ENCODE results near the gene KCTD21. TPM values are rescaled to one million over a fixed set of nuclear protein-coding genes. Genes with fewer than 3 reads are reported as not detected.
A peak's percentile ranks its signal among the peaks of the same experiment; 100 is the strongest.

Gene KCTD21
- total RNA-seq, 1 donor from 2014 or later, result 3.7 TPM

GRCh38 chr11:78156127-78156844 lies 32.1 kb downstream of the KCTD21 start:
- no peak for FAIRE-seq
- TF ChIP-seq CTCF (IDR thresholded peaks at IDR 0.05; ENCODE audit: insufficient read depth, low read length, severe bottlenecking), result no peak

GRCh38 chr11:78151804-78152203 lies 36.6 kb downstream of the KCTD21 start:
- Histone ChIP-seq H3K27me3 (ENCODE audit: control insufficient read depth, insufficient read depth, low read length) (no peaks in the 10 kb centered on the region), H3K4me3 (ENCODE audit: low read depth, low read length) (no peak overlapping the region), H3K36me3 (ENCODE audit: control insufficient read depth, insufficient read depth, low read length) (no peaks in the 10 kb centered on the region)
- DNase-seq (ENCODE audit: low read depth), result no peak
- no peak for TF ChIP-seq CTCF (IDR thresholded peaks at IDR 0.05; ENCODE audit: insufficient read depth, low read length, severe bottlenecking)
- FAIRE-seq, result no peak

More at GRCh38 chr11:78156127-78156844, 32.1 kb downstream of the KCTD21 start:
- Histone ChIP-seq H3K36me3 (ENCODE audit: control insufficient read depth, insufficient read depth, low read length) (no peaks in the 10 kb centered on the region), H3K4me3 (ENCODE audit: low read depth, low read length) (no peak overlapping the region), H3K27me3 (ENCODE audit: control insufficient read depth, insufficient read depth, low read length) (no peaks in the 10 kb centered on the region)
- no peak for DNase-seq (ENCODE audit: low read depth)

- H3K4me3 ChIP-seq (ENCODE audit: low read depth, low read length), result no peak overlapping the region
- DNase-seq (ENCODE audit: low read depth), result no peak
- H3K27me3 ChIP-seq (ENCODE audit: control insufficient read depth, insufficient read depth, low read length), result no peaks in the 10 kb centered on the region
- no peak for TF ChIP-seq CTCF (IDR thresholded peaks at IDR 0.05; ENCODE audit: insufficient read depth, low read length, severe bottlenecking)
- no peak for FAIRE-seq
- H3K36me3 ChIP-seq (ENCODE audit: control insufficient read depth, insufficient read depth, low read length), result no peaks in the 10 kb centered on the region
Measured at GRCh38 chr11:78150754-78151153, 37.7 kb downstream of the KCTD21 start.

GRCh38 chr11:78150346-78150745 lies 38.1 kb downstream of the KCTD21 start:
- no peaks in the 10 kb centered on the region for H3K36me3 ChIP-seq (ENCODE audit: control insufficient read depth, insufficient read depth, low read length)
- DNase-seq (ENCODE audit: low read depth) (no peak), FAIRE-seq (no peak)
- H3K4me3 ChIP-seq (ENCODE audit: low read depth, low read length), result no peak overlapping the region
- TF ChIP-seq CTCF (IDR thresholded peaks at IDR 0.05; ENCODE audit: insufficient read depth, low read length, severe bottlenecking), result no peak
- H3K27me3 ChIP-seq (ENCODE audit: control insufficient read depth, insufficient read depth, low read length), result no peaks in the 10 kb centered on the region

GRCh38 chr11:78149646-78150045 lies 38.8 kb downstream of the KCTD21 start:
- Histone ChIP-seq H3K4me3 (ENCODE audit: low read depth, low read length) (no peak overlapping the region), H3K36me3 (ENCODE audit: control insufficient read depth, insufficient read depth, low read length) (no peaks in the 10 kb centered on the region), H3K27me3 (ENCODE audit: control insufficient read depth, insufficient read depth, low read length) (no peaks in the 10 kb centered on the region)
- no peak for FAIRE-seq
- DNase-seq (ENCODE audit: low read depth), result peak; percentile 94
- peak; percentile 35 for TF ChIP-seq CTCF (IDR thresholded peaks at IDR 0.05; ENCODE audit: insufficient read depth, low read length, severe bottlenecking)

- TF ChIP-seq CTCF (IDR thresholded peaks at IDR 0.05; ENCODE audit: insufficient read depth, low read length, severe bottlenecking), result no peak
- no peaks in the 10 kb centered on the region for H3K36me3 ChIP-seq (ENCODE audit: control insufficient read depth, insufficient read depth, low read length)
- H3K4me3 ChIP-seq (ENCODE audit: low read depth, low read length), result no peak overlapping the region
- H3K27me3 ChIP-seq (ENCODE audit: control insufficient read depth, insufficient read depth, low read length), result no peaks in the 10 kb centered on the region
- FAIRE-seq (no peak), DNase-seq (ENCODE audit: low read depth) (no peak)
Measured at GRCh38 chr11:78147807-78148206, 40.6 kb downstream of the KCTD21 start.
